Fibroblast of mammary gland (primary cell): ENCODE data around the gene TAOK1.

ENCODE experiments used
- DNase-seq: peaks from one replicate; pipeline ENCODE4 v3.0.0-alpha.2; 2010; ENCODE audit warnings: low read depth
- H3K4me3 ChIP-seq: 2 replicates; pipeline ENCODE4 v1.5.1; 2011; ENCODE audit warnings: low read depth, mild to moderate bottlenecking, low read length, moderate library complexity; ENCODE audit not compliant: control insufficient read depth
- CTCF ChIP-seq: conservative IDR thresholded peaks from 2 replicates; pipeline ENCODE4 v1.5.1; 2011; ENCODE audit warnings: low read depth, low read length, inconsistent platforms; ENCODE audit not compliant: control insufficient read depth, insufficient read depth

Gene TAOK1

GRCh38 chr17:29584452-29585079 is 194.4 kb downstream of the TAOK1 start:
- no peak for DNase-seq
- no peak for TF ChIP-seq CTCF
- H3K4me3 ChIP-seq = no peak overlapping the region

GRCh38 chr17:29585080-29585751 is 195.1 kb downstream of the TAOK1 start:
- DNase-seq = no peak
- TF ChIP-seq CTCF = peak; percentile 24
- no peak overlapping the region for H3K4me3 ChIP-seq

- H3K4me3 ChIP-seq = no peak overlapping the region
- TF ChIP-seq CTCF = no peak
- DNase-seq = no peak
These were observed 196.7 kb downstream of the TAOK1 start for GRCh38 chr17:29586676-29587469.

GRCh38 chr17:29587591-29587990 is 197.4 kb downstream of the TAOK1 start:
- peak overlapping the region; percentile 75 for H3K4me3 ChIP-seq
- no peak for DNase-seq
- TF ChIP-seq CTCF = no peak

- DNase-seq = no peak
- no peak for TF ChIP-seq CTCF
- H3K4me3 ChIP-seq = peak overlapping the region; percentile 75
These were observed 197.9 kb downstream of the TAOK1 start for GRCh38 chr17:29588017-29588561.

- H3K4me3 ChIP-seq = peak overlapping the region; percentile 75
- TF ChIP-seq CTCF = no peak
- DNase-seq = no peak
These were observed 198.6 kb downstream of the TAOK1 start for GRCh38 chr17:29588562-29589411.
